ENCODE measurements around the gene PDE5A.

Gene PDE5A

GRCh38 chr4:119543779-119544178 lies 84.8 kb downstream of the PDE5A start:
- Histone ChIP-seq H3K4me2 (ENCODE audit: low read depth, low read length, poor library complexity, severe bottlenecking) (no peak overlapping the region), H3K9ac (ENCODE audit: low read length) (no peak overlapping the region), H3K9me3 (ENCODE audit: insufficient read depth, low read length) (no peaks in the 10 kb centered on the region), H3K36me3 (ENCODE audit: low read length) (no peaks in the 10 kb centered on the region), H3K9me2 (replicated peaks; ENCODE audit: insufficient read depth, low read length) (no peaks in the 10 kb centered on the region), H3K27ac (ENCODE audit: low read depth, low read length) (no peak overlapping the region), H2AFZ (ENCODE audit: low read depth, low read length, severe bottlenecking) (no peak overlapping the region), H3K79me2 (ENCODE audit: insufficient read depth, low read length) (no peaks in the 10 kb centered on the region), H4K20me1 (ENCODE audit: low read depth, low read length) (no peaks in the 10 kb centered on the region), H3K4me3 (ENCODE audit: insufficient read depth, low read length, poor library complexity, severe bottlenecking) (no peak overlapping the region), H3F3A (ENCODE audit: insufficient read depth) (no peaks in the 10 kb centered on the region), H3K27me3 (ENCODE audit: low read length) (no peaks in the 10 kb centered on the region)
- TF ChIP-seq, protein P1, sequence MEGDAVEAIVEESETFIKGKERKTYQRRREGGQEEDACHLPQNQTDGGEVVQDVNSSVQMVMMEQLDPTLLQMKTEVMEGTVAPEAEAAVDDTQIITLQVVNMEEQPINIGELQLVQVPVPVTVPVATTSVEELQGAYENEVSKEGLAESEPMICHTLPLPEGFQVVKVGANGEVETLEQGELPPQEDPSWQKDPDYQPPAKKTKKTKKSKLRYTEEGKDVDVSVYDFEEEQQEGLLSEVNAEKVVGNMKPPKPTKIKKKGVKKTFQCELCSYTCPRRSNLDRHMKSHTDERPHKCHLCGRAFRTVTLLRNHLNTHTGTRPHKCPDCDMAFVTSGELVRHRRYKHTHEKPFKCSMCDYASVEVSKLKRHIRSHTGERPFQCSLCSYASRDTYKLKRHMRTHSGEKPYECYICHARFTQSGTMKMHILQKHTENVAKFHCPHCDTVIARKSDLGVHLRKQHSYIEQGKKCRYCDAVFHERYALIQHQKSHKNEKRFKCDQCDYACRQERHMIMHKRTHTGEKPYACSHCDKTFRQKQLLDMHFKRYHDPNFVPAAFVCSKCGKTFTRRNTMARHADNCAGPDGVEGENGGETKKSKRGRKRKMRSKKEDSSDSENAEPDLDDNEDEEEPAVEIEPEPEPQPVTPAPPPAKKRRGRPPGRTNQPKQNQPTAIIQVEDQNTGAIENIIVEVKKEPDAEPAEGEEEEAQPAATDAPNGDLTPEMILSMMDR (IDR thresholded peaks at IDR 0.05; ENCODE audit: insufficient read depth, low read length, poor library complexity, severe bottlenecking) = no peak
- TF ChIP-seq EZH2phosphoT487 (conservative IDR thresholded peaks at IDR 0.05; ENCODE audit: low read length) = no peak

DNA sequence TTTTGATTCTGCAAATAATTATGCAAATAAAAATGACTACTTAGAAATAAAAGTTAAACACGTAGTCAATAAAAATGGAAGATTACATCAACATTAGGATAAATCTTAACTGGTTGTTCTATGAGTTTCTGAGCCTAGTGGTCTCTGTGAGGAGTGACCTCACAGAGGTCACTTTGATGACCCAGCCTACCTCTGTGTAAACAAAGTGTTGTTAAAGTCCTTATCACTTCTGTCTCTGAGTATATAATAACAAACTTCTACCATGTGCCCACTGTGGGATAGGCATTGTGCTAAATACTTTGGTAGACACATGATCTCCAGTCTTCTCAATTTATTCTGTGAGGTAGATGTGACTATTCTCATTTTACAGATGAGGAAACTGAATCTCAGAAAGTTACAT lies 85.4 kb downstream of the PDE5A start:
- Histone ChIP-seq H4K20me1 (ENCODE audit: low read depth, low read length) (no peaks in the 10 kb centered on the region), H3K27ac (ENCODE audit: low read depth, low read length) (no peak overlapping the region), H3F3A (ENCODE audit: insufficient read depth) (no peaks in the 10 kb centered on the region), H3K9me2 (replicated peaks; ENCODE audit: insufficient read depth, low read length) (no peaks in the 10 kb centered on the region), H3K27me3 (ENCODE audit: low read length) (no peaks in the 10 kb centered on the region), H3K4me2 (ENCODE audit: low read depth, low read length, poor library complexity, severe bottlenecking) (no peak overlapping the region), H3K9me3 (ENCODE audit: insufficient read depth, low read length) (no peaks in the 10 kb centered on the region), H3K9ac (ENCODE audit: low read length) (no peak overlapping the region), H3K79me2 (ENCODE audit: insufficient read depth, low read length) (no peaks in the 10 kb centered on the region), H3K36me3 (ENCODE audit: low read length) (no peaks in the 10 kb centered on the region), H3K4me3 (ENCODE audit: insufficient read depth, low read length, poor library complexity, severe bottlenecking) (no peak overlapping the region), H2AFZ (ENCODE audit: low read depth, low read length, severe bottlenecking) (no peak overlapping the region)
- TF ChIP-seq EZH2phosphoT487 (conservative IDR thresholded peaks at IDR 0.05; ENCODE audit: low read length) = no peak
- TF ChIP-seq, protein P1 (IDR thresholded peaks at IDR 0.05; ENCODE audit: insufficient read depth, low read length, poor library complexity, severe bottlenecking) = no peak

GRCh38 chr4:119540249-119540648 lies 88.4 kb downstream of the PDE5A start:
- no peak for TF ChIP-seq EZH2phosphoT487 (conservative IDR thresholded peaks at IDR 0.05; ENCODE audit: low read length)
- TF ChIP-seq, protein P1 (IDR thresholded peaks at IDR 0.05; ENCODE audit: insufficient read depth, low read length, poor library complexity, severe bottlenecking) = no peak
- H2AFZ ChIP-seq (ENCODE audit: low read depth, low read length, severe bottlenecking) = no peak overlapping the region
- H3K9ac ChIP-seq (ENCODE audit: low read length) = no peak overlapping the region
- H3K27ac ChIP-seq (ENCODE audit: low read depth, low read length) = no peak overlapping the region
- H3K27me3 ChIP-seq (ENCODE audit: low read length) = no peaks in the 10 kb centered on the region
- no peaks in the 10 kb centered on the region for H4K20me1 ChIP-seq (ENCODE audit: low read depth, low read length)
- no peaks in the 10 kb centered on the region for H3K9me2 ChIP-seq (replicated peaks; ENCODE audit: insufficient read depth, low read length)
- no peaks in the 10 kb centered on the region for H3K79me2 ChIP-seq (ENCODE audit: insufficient read depth, low read length)
- H3K4me3 ChIP-seq (ENCODE audit: insufficient read depth, low read length, poor library complexity, severe bottlenecking) = no peak overlapping the region
- no peaks in the 10 kb centered on the region for H3F3A ChIP-seq (ENCODE audit: insufficient read depth)
- H3K36me3 ChIP-seq (ENCODE audit: low read length) = no peaks in the 10 kb centered on the region
- H3K9me3 ChIP-seq (ENCODE audit: insufficient read depth, low read length) = no peaks in the 10 kb centered on the region
- H3K4me2 ChIP-seq (ENCODE audit: low read depth, low read length, poor library complexity, severe bottlenecking) = no peak overlapping the region
